ENCODE measurements around the gene BTG4. TPM values are rescaled to one million over a fixed set of nuclear protein-coding genes. Genes with fewer than 3 reads are reported as not detected.

BTG4 gene
- total and polyA plus RNA-seq, 2 experiments from 2014 or later: 0.21 to 0.31 TPM

DNA sequence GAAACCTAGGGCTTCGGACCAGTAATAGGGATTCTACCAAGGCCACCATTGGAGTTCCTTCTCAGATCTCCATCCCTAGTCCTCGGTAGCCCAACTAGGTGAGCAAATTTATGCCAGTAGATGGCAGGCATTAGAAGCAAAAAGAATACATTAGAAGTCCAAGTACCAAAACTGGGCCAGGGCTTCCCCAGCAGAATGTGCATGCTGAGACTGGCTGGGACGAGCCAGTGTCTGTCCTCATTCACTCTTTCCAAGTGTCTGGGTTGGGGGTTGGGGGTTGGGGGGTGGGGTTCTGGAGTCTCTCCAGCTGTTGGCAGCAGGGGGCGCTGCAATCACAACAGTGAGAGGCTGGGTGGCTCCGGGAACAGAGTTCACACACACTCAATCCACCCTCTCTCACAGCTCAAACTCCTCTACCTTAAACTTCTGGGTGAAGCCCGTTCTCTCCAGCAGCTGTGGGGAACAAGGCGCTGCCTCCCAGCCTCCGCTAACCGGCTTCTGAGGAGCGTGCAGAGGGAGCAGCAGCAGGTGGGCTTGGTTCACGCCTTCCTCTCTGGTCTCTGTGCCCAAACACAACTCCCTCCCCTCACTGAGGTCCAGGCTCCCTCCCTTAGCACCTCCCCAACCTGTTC, 57.5 kb downstream of the BTG4 start:
- Histone ChIP-seq H3K4me1 (ENCODE audit: insufficient read depth) (no peaks in the 10 kb centered on the region), H3K27me3 (ENCODE audit: insufficient read depth) (no peaks in the 10 kb centered on the region), H4K20me1 (replicated peaks; ENCODE audit: insufficient read depth) (no peaks in the 10 kb centered on the region), H3K9me2 (ENCODE audit: insufficient read depth) (no peaks in the 10 kb centered on the region), H3F3A (replicated peaks; ENCODE audit: low read depth) (no peaks in the 10 kb centered on the region), H2AFZ (peak overlapping the region; percentile 94), H3K79me2 (replicated peaks; ENCODE audit: insufficient read depth) (no peaks in the 10 kb centered on the region), H3K27ac (ENCODE audit: low read depth) (no peak overlapping the region), H3K4me2 (peak overlapping the region; percentile 78), H3K4me3 (peak overlapping the region; percentile 54), H3K36me3 (ENCODE audit: insufficient read depth) (no peaks in the 10 kb centered on the region)
- Mint-ChIP-seq H3K27ac (no peak overlapping the region), H3K4me1 (peaks cover 14% of the 10 kb centered on the region), H3K4me3 (peak overlapping the region; percentile 74), H3K9me3 (no peaks in the 10 kb centered on the region), H3K27me3 (ENCODE audit: insufficient read depth, low read depth, poor library complexity) (peaks cover 14% of the 10 kb centered on the region), H3K36me3 (ENCODE audit: low read depth) (no peaks in the 10 kb centered on the region; the same call in 2 of the 3 replicates)
- TF ChIP-seq EZH2 (IDR thresholded peaks at IDR 0.05; ENCODE audit: low read depth, unreplicated experiment) (no peak), POLR2AphosphoS5 (IDR thresholded peaks at IDR 0.05; ENCODE audit: low read depth) (no peak)
- TF ChIP-seq, protein P1, sequence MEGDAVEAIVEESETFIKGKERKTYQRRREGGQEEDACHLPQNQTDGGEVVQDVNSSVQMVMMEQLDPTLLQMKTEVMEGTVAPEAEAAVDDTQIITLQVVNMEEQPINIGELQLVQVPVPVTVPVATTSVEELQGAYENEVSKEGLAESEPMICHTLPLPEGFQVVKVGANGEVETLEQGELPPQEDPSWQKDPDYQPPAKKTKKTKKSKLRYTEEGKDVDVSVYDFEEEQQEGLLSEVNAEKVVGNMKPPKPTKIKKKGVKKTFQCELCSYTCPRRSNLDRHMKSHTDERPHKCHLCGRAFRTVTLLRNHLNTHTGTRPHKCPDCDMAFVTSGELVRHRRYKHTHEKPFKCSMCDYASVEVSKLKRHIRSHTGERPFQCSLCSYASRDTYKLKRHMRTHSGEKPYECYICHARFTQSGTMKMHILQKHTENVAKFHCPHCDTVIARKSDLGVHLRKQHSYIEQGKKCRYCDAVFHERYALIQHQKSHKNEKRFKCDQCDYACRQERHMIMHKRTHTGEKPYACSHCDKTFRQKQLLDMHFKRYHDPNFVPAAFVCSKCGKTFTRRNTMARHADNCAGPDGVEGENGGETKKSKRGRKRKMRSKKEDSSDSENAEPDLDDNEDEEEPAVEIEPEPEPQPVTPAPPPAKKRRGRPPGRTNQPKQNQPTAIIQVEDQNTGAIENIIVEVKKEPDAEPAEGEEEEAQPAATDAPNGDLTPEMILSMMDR (conservative IDR thresholded peaks at IDR 0.05; ENCODE audit: low read depth in 2 of 2): peak; percentile 42 to 70
- TF ChIP-seq, protein P2, sequence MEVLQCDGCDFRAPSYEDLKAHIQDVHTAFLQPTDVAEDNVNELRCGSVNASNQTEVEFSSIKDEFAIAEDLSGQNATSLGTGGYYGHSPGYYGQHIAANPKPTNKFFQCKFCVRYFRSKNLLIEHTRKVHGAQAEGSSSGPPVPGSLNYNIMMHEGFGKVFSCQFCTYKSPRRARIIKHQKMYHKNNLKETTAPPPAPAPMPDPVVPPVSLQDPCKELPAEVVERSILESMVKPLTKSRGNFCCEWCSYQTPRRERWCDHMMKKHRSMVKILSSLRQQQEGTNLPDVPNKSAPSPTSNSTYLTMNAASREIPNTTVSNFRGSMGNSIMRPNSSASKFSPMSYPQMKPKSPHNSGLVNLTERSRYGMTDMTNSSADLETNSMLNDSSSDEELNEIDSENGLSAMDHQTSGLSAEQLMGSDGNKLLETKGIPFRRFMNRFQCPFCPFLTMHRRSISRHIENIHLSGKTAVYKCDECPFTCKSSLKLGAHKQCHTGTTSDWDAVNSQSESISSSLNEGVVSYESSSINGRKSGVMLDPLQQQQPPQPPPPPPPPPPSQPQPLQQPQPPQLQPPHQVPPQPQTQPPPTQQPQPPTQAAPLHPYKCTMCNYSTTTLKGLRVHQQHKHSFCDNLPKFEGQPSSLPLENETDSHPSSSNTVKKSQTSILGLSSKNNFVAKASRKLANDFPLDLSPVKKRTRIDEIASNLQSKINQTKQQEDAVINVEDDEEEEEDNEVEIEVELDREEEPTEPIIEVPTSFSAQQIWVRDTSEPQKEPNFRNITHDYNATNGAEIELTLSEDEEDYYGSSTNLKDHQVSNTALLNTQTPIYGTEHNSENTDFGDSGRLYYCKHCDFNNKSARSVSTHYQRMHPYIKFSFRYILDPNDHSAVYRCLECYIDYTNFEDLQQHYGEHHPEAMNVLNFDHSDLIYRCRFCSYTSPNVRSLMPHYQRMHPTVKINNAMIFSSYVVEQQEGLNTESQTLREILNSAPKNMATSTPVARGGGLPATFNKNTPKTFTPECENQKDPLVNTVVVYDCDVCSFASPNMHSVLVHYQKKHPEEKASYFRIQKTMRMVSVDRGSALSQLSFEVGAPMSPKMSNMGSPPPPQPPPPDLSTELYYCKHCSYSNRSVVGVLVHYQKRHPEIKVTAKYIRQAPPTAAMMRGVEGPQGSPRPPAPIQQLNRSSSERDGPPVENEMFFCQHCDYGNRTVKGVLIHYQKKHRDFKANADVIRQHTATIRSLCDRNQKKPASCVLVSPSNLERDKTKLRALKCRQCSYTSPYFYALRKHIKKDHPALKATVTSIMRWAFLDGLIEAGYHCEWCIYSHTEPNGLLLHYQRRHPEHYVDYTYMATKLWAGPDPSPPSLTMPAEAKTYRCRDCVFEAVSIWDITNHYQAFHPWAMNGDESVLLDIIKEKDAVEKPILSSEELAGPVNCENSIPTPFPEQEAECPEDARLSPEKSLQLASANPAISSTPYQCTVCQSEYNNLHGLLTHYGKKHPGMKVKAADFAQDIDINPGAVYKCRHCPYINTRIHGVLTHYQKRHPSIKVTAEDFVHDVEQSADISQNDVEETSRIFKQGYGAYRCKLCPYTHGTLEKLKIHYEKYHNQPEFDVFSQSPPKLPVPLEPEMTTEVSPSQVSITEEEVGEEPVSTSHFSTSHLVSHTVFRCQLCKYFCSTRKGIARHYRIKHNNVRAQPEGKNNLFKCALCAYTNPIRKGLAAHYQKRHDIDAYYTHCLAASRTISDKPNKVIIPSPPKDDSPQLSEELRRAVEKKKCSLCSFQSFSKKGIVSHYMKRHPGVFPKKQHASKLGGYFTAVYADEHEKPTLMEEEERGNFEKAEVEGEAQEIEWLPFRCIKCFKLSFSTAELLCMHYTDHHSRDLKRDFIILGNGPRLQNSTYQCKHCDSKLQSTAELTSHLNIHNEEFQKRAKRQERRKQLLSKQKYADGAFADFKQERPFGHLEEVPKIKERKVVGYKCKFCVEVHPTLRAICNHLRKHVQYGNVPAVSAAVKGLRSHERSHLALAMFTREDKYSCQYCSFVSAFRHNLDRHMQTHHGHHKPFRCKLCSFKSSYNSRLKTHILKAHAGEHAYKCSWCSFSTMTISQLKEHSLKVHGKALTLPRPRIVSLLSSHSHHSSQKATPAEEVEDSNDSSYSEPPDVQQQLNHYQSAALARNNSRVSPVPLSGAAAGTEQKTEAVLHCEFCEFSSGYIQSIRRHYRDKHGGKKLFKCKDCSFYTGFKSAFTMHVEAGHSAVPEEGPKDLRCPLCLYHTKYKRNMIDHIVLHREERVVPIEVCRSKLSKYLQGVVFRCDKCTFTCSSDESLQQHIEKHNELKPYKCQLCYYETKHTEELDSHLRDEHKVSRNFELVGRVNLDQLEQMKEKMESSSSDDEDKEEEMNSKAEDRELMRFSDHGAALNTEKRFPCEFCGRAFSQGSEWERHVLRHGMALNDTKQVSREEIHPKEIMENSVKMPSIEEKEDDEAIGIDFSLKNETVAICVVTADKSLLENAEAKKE (CRISPR knock-in tag; IDR thresholded peaks at IDR 0.05): no peak
- ATAC-seq (peak; percentile 90), DNase-seq (ENCODE audit: low spot score) (peak; percentile 88)

Data from GM23338 (cell line).